Measurements from ENCODE around the gene ADGRG6. TPM values are rescaled to one million over a fixed set of nuclear protein-coding genes. Genes with fewer than 3 reads are reported as not detected.
A peak's percentile ranks its signal among the peaks of the same experiment; 100 is the strongest.

Gene ADGRG6
- total and polyA plus RNA-seq, 2 donors (not counting 1 experiment from before 2014, with no cell fraction given), result 49.9 to 67.2 TPM

DNA sequence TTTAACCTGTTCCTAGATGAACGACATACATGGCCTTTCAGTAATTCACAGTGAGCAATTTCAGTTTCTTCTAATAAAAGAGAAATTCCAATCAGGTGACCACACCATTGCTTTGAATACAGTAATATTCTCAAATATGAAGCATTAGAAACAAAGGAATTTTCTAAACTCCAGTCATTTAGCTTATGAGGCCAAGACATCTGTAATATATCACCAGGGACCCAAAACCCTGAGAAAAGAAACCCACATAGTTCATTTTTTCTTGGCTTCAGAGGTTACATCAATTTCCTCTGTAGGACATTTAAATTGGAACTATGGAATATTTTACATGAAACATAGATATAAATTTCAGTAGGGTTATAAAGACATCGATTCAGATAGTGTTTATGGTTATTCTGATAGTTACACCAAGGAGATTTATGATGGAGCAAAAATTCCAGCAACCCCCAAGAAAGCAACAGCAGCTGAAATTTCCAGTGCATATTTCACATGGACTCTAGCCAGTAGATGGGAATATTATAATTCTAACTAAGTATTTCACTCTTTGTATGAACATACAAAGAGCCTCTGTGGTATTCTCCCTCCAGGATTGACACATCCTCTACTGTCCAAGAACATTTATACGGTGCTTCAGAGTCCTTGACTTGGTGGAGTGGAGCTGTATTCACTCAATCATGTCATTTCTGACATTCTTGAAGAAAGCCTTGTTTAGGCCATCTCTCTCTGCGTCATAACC is 82.9 kb downstream of the ADGRG6 start:
- Histone ChIP-seq H3K4me1 (ENCODE audit: control insufficient read depth, extremely low read depth, insufficient read depth, low read length) (peaks cover 3% of the 10 kb centered on the region), H3K9ac (ENCODE audit: insufficient read depth, low read length) (no peak overlapping the region), H3K4me2 (ENCODE audit: extremely low read depth, insufficient read depth, low read length) (peak overlapping the region; percentile 56), H3K27me3 (ENCODE audit: control insufficient read depth, insufficient read depth, low read length) (no peaks in the 10 kb centered on the region), H3K9me3 (ENCODE audit: control insufficient read depth, insufficient read depth, low read depth, low read length) (no peaks in the 10 kb centered on the region), H2AFZ (ENCODE audit: low read length) (no peak overlapping the region), H4K20me1 (ENCODE audit: control insufficient read depth, extremely low read depth, insufficient read depth, low read length) (no peaks in the 10 kb centered on the region), H3K79me2 (ENCODE audit: control insufficient read depth, insufficient read depth, low read length) (no peaks in the 10 kb centered on the region), H3K4me3 (replicated peaks in 1 of 4; ENCODE audit: control extremely low read depth in 1 of 4, insufficient read depth in 1 of 4, low read depth in 3 of 4, low read length in 4 of 4) (no peak overlapping the region), H3K36me3 (ENCODE audit: control insufficient read depth, insufficient read depth, low read length) (no peaks in the 10 kb centered on the region), H3K27ac (ENCODE audit: insufficient read depth, low read length) (peak overlapping the region; percentile 37)
- peak in 1 of 2 donors; percentile 76 for DNase-seq (ENCODE audit: low read depth in 2 of 2)
- TF ChIP-seq EZH2 (IDR thresholded peaks at IDR 0.05; ENCODE audit: low read length, missing control alignments), result no peak
- TF ChIP-seq, protein P1, sequence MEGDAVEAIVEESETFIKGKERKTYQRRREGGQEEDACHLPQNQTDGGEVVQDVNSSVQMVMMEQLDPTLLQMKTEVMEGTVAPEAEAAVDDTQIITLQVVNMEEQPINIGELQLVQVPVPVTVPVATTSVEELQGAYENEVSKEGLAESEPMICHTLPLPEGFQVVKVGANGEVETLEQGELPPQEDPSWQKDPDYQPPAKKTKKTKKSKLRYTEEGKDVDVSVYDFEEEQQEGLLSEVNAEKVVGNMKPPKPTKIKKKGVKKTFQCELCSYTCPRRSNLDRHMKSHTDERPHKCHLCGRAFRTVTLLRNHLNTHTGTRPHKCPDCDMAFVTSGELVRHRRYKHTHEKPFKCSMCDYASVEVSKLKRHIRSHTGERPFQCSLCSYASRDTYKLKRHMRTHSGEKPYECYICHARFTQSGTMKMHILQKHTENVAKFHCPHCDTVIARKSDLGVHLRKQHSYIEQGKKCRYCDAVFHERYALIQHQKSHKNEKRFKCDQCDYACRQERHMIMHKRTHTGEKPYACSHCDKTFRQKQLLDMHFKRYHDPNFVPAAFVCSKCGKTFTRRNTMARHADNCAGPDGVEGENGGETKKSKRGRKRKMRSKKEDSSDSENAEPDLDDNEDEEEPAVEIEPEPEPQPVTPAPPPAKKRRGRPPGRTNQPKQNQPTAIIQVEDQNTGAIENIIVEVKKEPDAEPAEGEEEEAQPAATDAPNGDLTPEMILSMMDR (conservative IDR thresholded peaks at IDR 0.05 in 1 of 2, IDR thresholded peaks at IDR 0.05 in 1 of 2; ENCODE audit: low read depth in 1 of 2, low read length in 2 of 2), result no peak

GRCh38 chr6:142385352-142385751 is 83.5 kb downstream of the ADGRG6 start:
- no peaks in the 10 kb centered on the region for H4K20me1 ChIP-seq (ENCODE audit: control insufficient read depth, extremely low read depth, insufficient read depth, low read length)
- H3K4me2 ChIP-seq (ENCODE audit: extremely low read depth, insufficient read depth, low read length), result peak overlapping the region; percentile 56
- TF ChIP-seq, protein P1 (conservative IDR thresholded peaks at IDR 0.05 in 1 of 2, IDR thresholded peaks at IDR 0.05 in 1 of 2; ENCODE audit: low read depth in 1 of 2, low read length in 2 of 2), result no peak
- no peak for TF ChIP-seq EZH2 (IDR thresholded peaks at IDR 0.05; ENCODE audit: low read length, missing control alignments)
- H3K27ac ChIP-seq (ENCODE audit: insufficient read depth, low read length), result no peak overlapping the region
- no peaks in the 10 kb centered on the region for H3K9me3 ChIP-seq (ENCODE audit: control insufficient read depth, insufficient read depth, low read depth, low read length)
- DNase-seq (ENCODE audit: low read depth in 2 of 2), result no peak
- peaks cover 3% of the 10 kb centered on the region for H3K4me1 ChIP-seq (ENCODE audit: control insufficient read depth, extremely low read depth, insufficient read depth, low read length)
- H3K27me3 ChIP-seq (ENCODE audit: control insufficient read depth, insufficient read depth, low read length), result no peaks in the 10 kb centered on the region
- no peak overlapping the region for H3K4me3 ChIP-seq (replicated peaks in 1 of 4; ENCODE audit: control extremely low read depth in 1 of 4, insufficient read depth in 1 of 4, low read depth in 3 of 4, low read length in 4 of 4)
- H2AFZ ChIP-seq (ENCODE audit: low read length), result no peak overlapping the region
- H3K9ac ChIP-seq (ENCODE audit: insufficient read depth, low read length), result no peak overlapping the region
- H3K36me3 ChIP-seq (ENCODE audit: control insufficient read depth, insufficient read depth, low read length), result no peaks in the 10 kb centered on the region
- no peaks in the 10 kb centered on the region for H3K79me2 ChIP-seq (ENCODE audit: control insufficient read depth, insufficient read depth, low read length)

DNA sequence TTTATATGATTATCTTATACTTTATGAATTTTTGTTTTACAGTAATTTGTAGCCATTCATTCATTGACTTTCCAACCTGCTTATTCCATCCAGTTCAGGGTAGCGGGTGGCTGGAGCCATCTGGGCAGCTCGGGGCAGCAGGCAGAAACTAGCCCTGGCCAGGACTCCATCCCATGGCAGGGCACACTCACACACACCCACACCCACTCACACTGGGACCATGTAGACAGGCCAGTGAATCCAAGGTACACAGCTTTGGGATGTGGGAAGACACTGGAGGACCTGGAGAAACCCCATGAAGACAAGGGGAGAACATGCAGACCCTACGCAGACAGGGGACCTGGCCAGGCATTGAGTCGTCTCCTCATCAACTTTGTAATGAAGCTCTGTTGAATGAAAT is 84.8 kb downstream of the ADGRG6 start:
- Histone ChIP-seq H3K4me3 (replicated peaks in 1 of 4; ENCODE audit: control extremely low read depth in 1 of 4, insufficient read depth in 1 of 4, low read depth in 3 of 4, low read length in 4 of 4) (no peak overlapping the region), H3K36me3 (ENCODE audit: control insufficient read depth, insufficient read depth, low read length) (no peaks in the 10 kb centered on the region), H3K9me3 (ENCODE audit: control insufficient read depth, insufficient read depth, low read depth, low read length) (no peaks in the 10 kb centered on the region), H3K9ac (ENCODE audit: insufficient read depth, low read length) (no peak overlapping the region), H4K20me1 (ENCODE audit: control insufficient read depth, extremely low read depth, insufficient read depth, low read length) (no peaks in the 10 kb centered on the region), H3K4me1 (ENCODE audit: control insufficient read depth, extremely low read depth, insufficient read depth, low read length) (peaks cover 3% of the 10 kb centered on the region), H3K79me2 (ENCODE audit: control insufficient read depth, insufficient read depth, low read length) (no peaks in the 10 kb centered on the region), H3K27me3 (ENCODE audit: control insufficient read depth, insufficient read depth, low read length) (no peaks in the 10 kb centered on the region), H2AFZ (ENCODE audit: low read length) (no peak overlapping the region), H3K4me2 (ENCODE audit: extremely low read depth, insufficient read depth, low read length) (no peak overlapping the region), H3K27ac (ENCODE audit: insufficient read depth, low read length) (no peak overlapping the region)
- DNase-seq (ENCODE audit: low read depth in 2 of 2), result no peak
- TF ChIP-seq EZH2 (IDR thresholded peaks at IDR 0.05; ENCODE audit: low read length, missing control alignments), result no peak
- TF ChIP-seq, protein P1 (conservative IDR thresholded peaks at IDR 0.05 in 1 of 2, IDR thresholded peaks at IDR 0.05 in 1 of 2; ENCODE audit: low read depth in 1 of 2, low read length in 2 of 2), result no peak
